SK-N-SH treated with all-trans-retinoic acid at 6 μM for 48 hours (cell line): ENCODE results near the gene OR4E1.

Source experiments
- GLIS3 ChIP-seq: fragments of 250-450 bp; sonication (Bioruptor Pico); IDR thresholded peaks from 2 replicates; pipeline ENCODE4 v1.5.0; 2020; ENCODE audit warnings: mild to moderate bottlenecking, moderate library complexity
- ISL1 ChIP-seq: fragments of 250-450 bp; sonication (Bioruptor Pico); IDR thresholded peaks from 2 replicates; pipeline ENCODE4 v2.1.2; 2022; ENCODE audit warnings: mild to moderate bottlenecking, moderate library complexity
- PATZ1 ChIP-seq: fragments of 250-450 bp; sonication (Bioruptor Pico); IDR thresholded peaks from 2 replicates; pipeline ENCODE4 v1.8.0; 2020; ENCODE audit warnings: mild to moderate bottlenecking, moderate library complexity, borderline replicate concordance
- PPARA ChIP-seq: fragments of 250-450 bp; sonication (Bioruptor Pico); IDR thresholded peaks from 2 replicates; pipeline ENCODE4 v1.5.0; 2020; ENCODE audit warnings: mild to moderate bottlenecking, borderline replicate concordance
- ZFP3 ChIP-seq: fragments of 250-450 bp; sonication (Bioruptor Pico); IDR thresholded peaks from 2 replicates; pipeline ENCODE4 v1.5.0; 2020; ENCODE audit warnings: mild to moderate bottlenecking, moderate library complexity
- ZFP30 ChIP-seq: fragments of 450-650 bp; formaldehyde crosslinking; IDR thresholded peaks from 2 replicates; pipeline ENCODE4 v1.5.0; 2022; ENCODE audit warnings: mild to moderate bottlenecking, moderate library complexity
- ZNF565 ChIP-seq: fragments of 450-650 bp; formaldehyde crosslinking; conservative IDR thresholded peaks from 2 replicates; pipeline ENCODE4 v1.5.0; 2020; ENCODE audit warnings: low read depth, mild to moderate bottlenecking, moderate library complexity
- ZNF70 ChIP-seq: fragments of 450-650 bp; formaldehyde crosslinking; IDR thresholded peaks from 2 replicates; pipeline ENCODE4 v1.5.0; 2020; ENCODE audit warnings: mild to moderate bottlenecking, moderate library complexity
- TF ChIP-seq, protein P1 (sequence below): fragments of 250-450 bp; sonication (Bioruptor Pico); IDR thresholded peaks from 2 replicates; pipeline ENCODE4 v1.8.0; 2021; ENCODE audit warnings: low read depth, mild to moderate bottlenecking, moderate library complexity, borderline replicate concordance

GRCh38 chr14:21675566-21675965 is 1.9 kb upstream of the OR4E1 start:
- no peak for TF ChIP-seq PPARA (CRISPR knock-in tag)
- TF ChIP-seq, protein P1, sequence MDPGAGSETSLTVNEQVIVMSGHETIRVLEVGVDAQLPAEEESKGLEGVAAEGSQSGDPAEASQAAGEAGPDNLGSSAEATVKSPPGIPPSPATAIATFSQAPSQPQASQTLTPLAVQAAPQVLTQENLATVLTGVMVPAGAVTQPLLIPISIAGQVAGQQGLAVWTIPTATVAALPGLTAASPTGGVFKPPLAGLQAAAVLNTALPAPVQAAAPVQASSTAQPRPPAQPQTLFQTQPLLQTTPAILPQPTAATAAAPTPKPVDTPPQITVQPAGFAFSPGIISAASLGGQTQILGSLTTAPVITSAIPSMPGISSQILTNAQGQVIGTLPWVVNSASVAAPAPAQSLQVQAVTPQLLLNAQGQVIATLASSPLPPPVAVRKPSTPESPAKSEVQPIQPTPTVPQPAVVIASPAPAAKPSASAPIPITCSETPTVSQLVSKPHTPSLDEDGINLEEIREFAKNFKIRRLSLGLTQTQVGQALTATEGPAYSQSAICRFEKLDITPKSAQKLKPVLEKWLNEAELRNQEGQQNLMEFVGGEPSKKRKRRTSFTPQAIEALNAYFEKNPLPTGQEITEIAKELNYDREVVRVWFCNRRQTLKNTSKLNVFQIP (CRISPR knock-in tag): no peak
- TF ChIP-seq ZNF70 (CRISPR knock-in tag): no peak
- TF ChIP-seq PATZ1 (CRISPR knock-in tag): no peak
- no peak for TF ChIP-seq GLIS3 (CRISPR knock-in tag)
- no peak for TF ChIP-seq ISL1 (CRISPR knock-in tag)
- no peak for TF ChIP-seq ZFP3 (CRISPR knock-in tag)
- TF ChIP-seq ZFP30 (CRISPR knock-in tag): no peak
- no peak for TF ChIP-seq ZNF565 (CRISPR knock-in tag)
